Measurements from ENCODE around the gene SBF2.
A peak's percentile ranks its signal among the peaks of the same experiment; 100 is the strongest.

Gene SBF2

DNA sequence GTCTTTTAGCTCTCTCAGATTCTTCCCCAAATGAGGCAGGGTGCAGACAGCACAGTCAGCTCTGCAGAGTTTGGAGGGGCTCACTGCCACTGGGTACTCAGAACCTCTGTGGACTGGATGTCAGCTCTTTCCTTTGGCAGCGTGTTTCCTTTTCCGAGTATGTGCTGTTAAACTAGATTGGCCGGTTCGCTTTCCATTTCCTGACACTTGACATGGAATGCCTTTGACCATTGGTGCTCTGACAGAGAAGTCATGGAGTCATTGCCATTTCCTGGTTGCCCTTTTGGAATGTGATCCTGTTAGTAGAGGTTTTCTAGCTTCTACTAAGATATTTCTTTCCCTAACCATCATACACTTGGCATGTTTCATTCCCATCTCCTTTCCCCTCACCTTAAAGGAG, 543.5 kb downstream of the SBF2 start:
- H3K27ac ChIP-seq (replicated peaks), result no peak overlapping the region
- no peak for DNase-seq (ENCODE audit: low read depth in 1 of 2, low spot score in 1 of 2)
- H3K4me3 ChIP-seq (replicated peaks; ENCODE audit: insufficient read depth, low read length), result no peak overlapping the region
- TF ChIP-seq POLR2AphosphoS5 (IDR thresholded peaks at IDR 0.05; ENCODE audit: low read depth), result no peak
- no peaks in the 10 kb centered on the region for H3K27me3 ChIP-seq (ENCODE audit: insufficient read depth, poor library complexity, severe bottlenecking)

DNA sequence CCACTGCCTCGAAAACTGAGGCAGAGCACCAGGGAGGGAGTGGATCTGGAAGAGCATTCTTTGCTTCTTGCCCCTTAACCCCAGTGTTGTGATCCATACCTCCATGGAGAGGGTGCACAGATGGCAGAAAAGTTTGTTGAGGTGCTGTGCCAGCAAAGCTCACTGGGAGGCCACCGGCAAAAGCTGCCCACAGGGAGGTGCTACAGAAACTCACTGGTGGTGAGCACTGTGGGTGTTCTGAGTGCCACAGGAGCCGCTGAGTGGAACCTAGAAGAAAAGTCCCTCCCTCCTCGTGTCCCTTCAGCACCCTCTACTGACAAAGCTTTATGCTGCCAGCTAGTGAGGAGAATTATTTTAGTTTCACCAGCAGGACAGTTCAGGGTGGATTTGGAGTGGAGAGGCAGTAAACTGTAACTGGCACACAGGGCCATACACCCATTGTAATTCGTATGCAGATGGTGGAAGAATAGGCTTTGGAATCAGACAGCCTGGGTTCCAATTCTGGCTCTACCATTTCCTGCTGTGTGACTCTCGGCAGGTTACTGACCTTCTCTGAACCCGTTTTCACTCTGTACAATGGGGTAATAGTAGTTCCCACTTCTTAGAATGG, 545.6 kb downstream of the SBF2 start:
- DNase-seq (ENCODE audit: low read depth in 1 of 2, low spot score in 1 of 2), result peak; percentile 54 to 88
- Histone ChIP-seq H3K27ac (replicated peaks) (0 out of 2 replicates have a peak overlapping the region, but pooled peaks have one; percentile 9), H3K4me3 (replicated peaks; ENCODE audit: insufficient read depth, low read length) (no peak overlapping the region), H3K27me3 (ENCODE audit: insufficient read depth, poor library complexity, severe bottlenecking) (no peaks in the 10 kb centered on the region)
- TF ChIP-seq CTCF (IDR thresholded peaks at IDR 0.05; ENCODE audit: insufficient read depth, low read length) (peak; percentile 94), SPI1 (IDR thresholded peaks at IDR 0.05; ENCODE audit: borderline replicate concordance, low read depth) (no peak)

GRCh38 chr11:9747828-9748227, 546.2 kb downstream of the SBF2 start:
- H3K27me3 ChIP-seq (ENCODE audit: insufficient read depth, poor library complexity, severe bottlenecking), result no peaks in the 10 kb centered on the region
- no peak for DNase-seq (ENCODE audit: low read depth in 1 of 2, low spot score in 1 of 2)
- TF ChIP-seq SPI1 (IDR thresholded peaks at IDR 0.05; ENCODE audit: borderline replicate concordance, low read depth), result no peak
- TF ChIP-seq GABPA (IDR thresholded peaks at IDR 0.05; ENCODE audit: low read depth), result no peak
- no peak for TF ChIP-seq CTCF (IDR thresholded peaks at IDR 0.05; ENCODE audit: insufficient read depth, low read length)
- no peak for TF ChIP-seq POLR2AphosphoS5 (IDR thresholded peaks at IDR 0.05; ENCODE audit: low read depth)
- TF ChIP-seq, protein P1, sequence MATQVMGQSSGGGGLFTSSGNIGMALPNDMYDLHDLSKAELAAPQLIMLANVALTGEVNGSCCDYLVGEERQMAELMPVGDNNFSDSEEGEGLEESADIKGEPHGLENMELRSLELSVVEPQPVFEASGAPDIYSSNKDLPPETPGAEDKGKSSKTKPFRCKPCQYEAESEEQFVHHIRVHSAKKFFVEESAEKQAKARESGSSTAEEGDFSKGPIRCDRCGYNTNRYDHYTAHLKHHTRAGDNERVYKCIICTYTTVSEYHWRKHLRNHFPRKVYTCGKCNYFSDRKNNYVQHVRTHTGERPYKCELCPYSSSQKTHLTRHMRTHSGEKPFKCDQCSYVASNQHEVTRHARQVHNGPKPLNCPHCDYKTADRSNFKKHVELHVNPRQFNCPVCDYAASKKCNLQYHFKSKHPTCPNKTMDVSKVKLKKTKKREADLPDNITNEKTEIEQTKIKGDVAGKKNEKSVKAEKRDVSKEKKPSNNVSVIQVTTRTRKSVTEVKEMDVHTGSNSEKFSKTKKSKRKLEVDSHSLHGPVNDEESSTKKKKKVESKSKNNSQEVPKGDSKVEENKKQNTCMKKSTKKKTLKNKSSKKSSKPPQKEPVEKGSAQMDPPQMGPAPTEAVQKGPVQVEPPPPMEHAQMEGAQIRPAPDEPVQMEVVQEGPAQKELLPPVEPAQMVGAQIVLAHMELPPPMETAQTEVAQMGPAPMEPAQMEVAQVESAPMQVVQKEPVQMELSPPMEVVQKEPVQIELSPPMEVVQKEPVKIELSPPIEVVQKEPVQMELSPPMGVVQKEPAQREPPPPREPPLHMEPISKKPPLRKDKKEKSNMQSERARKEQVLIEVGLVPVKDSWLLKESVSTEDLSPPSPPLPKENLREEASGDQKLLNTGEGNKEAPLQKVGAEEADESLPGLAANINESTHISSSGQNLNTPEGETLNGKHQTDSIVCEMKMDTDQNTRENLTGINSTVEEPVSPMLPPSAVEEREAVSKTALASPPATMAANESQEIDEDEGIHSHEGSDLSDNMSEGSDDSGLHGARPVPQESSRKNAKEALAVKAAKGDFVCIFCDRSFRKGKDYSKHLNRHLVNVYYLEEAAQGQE (IDR thresholded peaks at IDR 0.05; ENCODE audit: insufficient replicate concordance, low read depth), result no peak
- 0 out of 2 replicates have a peak overlapping the region, but pooled peaks have one; percentile 9 for H3K27ac ChIP-seq (replicated peaks)
- H3K4me3 ChIP-seq (replicated peaks; ENCODE audit: insufficient read depth, low read length), result no peak overlapping the region

DNA sequence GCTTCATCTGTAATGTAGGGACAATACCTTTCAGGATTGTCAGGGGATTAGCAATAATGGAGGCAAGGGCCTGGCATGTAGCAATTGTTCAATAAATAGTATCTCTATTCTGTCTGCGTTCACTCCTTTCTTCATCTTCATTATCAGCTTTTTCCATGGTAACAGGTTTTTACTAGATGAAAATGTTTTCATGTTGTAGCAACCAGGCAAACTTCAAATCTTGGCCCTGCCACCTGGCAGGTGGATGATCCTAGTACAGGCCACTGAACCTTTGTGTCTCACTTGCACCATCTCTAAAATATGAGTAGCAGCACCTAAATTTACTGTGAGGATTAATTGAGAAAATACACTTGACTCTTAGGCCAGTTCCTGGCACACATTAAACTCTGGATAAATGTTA, 546.8 kb downstream of the SBF2 start:
- no peaks in the 10 kb centered on the region for H3K27me3 ChIP-seq (ENCODE audit: insufficient read depth, poor library complexity, severe bottlenecking)
- DNase-seq (ENCODE audit: low read depth in 1 of 2, low spot score in 1 of 2), result no peak
- H3K4me3 ChIP-seq (replicated peaks; ENCODE audit: insufficient read depth, low read length), result no peak overlapping the region
- no peak for TF ChIP-seq SPI1 (IDR thresholded peaks at IDR 0.05; ENCODE audit: borderline replicate concordance, low read depth)
- no peak for TF ChIP-seq CTCF (IDR thresholded peaks at IDR 0.05; ENCODE audit: insufficient read depth, low read length)
- TF ChIP-seq, protein P1 (IDR thresholded peaks at IDR 0.05; ENCODE audit: insufficient replicate concordance, low read depth), result no peak
- TF ChIP-seq POLR2AphosphoS5 (IDR thresholded peaks at IDR 0.05; ENCODE audit: low read depth), result no peak
- TF ChIP-seq GABPA (IDR thresholded peaks at IDR 0.05; ENCODE audit: low read depth), result no peak
- H3K27ac ChIP-seq (replicated peaks), result no peak overlapping the region
